Epidermal melanocyte (primary cell): Measurements from ENCODE around the gene MMP20.

ENCODE experiments used
- DNase-seq: peaks from one replicate; pipeline ENCODE4 v3.0.0; 2011; ENCODE audit warnings: low spot score; ENCODE audit not compliant: insufficient read length

Gene MMP20

GRCh38 chr11:102592634-102593581 lies 32.2 kb downstream of the MMP20 start:
- DNase-seq, result no peak

- DNase-seq, result no peak
Observed at GRCh38 chr11:102592131-102592530, 33.0 kb downstream of the MMP20 start.

DNA sequence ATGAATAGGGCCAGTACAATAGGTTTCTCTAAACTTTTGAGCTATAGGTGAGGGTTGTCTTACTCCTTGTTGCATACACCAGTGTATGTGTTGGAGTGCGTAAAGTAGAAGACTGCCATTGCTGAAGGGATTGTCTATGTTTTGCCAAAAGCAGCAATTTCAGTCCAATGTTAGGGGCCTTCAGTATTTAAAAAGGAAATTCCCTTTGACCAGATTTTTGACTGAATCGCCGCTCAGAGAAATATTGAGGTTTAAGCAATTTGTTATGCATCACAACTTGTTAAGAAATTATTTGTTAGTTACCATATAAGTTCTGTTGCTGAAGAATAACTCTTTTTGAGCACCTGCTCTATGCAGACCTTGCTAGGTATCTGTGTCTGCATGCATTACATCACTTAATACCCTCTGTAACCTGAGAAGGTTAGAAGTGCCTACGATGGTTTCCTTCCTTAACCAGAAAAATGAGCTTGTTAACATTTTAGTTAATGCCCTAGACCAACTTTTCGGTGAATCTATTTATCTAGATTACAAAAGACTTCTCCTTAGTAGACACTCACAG lies 33.9 kb downstream of the MMP20 start:
- DNase-seq, result no peak

DNA sequence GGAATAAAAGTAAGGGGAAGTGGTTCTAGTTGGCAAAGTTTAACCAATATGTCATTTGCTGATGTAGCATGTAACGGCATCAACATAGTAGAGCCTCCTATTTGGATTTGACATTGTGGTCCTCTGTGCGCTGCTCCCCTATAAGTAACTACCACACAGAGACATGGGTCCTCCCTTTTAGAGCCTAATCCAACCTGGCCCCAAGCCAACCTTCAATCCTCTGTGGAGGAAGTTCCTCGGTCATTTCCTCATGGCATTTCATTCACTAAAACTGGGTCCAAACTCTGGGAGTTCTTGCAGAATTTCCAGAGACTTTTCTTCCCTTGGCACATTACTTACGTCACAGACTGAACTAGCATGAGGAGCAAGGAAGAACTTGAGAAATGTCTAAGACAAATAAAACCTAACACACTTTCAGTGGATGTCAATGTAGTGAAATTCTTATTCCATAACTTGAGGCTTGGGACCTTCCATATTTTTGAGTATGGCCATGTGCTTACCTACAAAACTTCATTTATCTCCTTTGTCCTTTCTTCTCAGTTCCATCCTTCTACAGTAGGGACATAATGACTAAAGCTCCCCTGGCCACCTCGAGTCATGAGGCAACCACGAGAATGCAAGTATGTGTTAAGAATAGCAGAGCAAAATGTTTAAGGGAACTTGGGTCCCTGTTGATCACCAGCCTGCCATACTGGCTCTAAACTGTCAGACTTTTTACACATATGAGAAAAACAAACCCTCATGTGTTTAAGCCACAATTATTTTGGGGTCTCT lies 34.7 kb downstream of the MMP20 start:
- DNase-seq, result no peak

GRCh38 chr11:102589047-102589459 lies 36.1 kb downstream of the MMP20 start:
- DNase-seq, result no peak

- DNase-seq, result no peak
Observed at GRCh38 chr11:102587722-102588121, 37.4 kb downstream of the MMP20 start.

DNA sequence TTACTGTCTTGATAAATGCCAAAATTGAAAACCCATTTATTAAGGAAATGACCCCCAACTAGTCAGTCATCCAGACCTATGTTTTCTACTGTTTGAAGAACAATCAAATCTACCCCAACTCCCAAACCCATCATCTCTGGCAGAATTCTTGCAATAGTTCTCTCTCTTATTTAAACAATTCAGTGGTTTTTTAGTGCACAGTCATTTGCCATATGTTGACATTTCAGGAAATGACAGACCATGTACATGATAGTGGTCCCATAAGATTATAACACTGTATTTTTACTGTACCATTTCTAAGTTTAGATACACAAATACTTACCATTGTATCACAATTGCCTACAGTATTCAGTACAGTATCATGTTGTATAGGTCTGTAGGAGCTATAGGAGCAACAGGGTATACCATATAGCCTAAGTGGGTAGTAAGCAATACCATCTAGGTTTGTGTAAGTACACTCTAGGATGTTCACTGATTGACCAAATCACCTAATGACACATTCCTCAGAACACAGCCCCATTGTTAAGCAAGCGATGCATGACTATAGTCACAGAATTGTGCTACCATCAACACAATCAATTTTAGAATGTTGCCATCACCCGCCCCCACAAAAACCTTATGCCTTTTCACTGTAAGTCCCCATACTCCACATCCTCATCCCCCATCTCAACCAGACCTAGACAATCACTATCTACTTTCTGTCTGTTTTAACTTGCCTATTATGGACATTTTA lies 41.8 kb downstream of the MMP20 start:
- no peak for DNase-seq

- no peak for DNase-seq
Observed at GRCh38 chr11:102582140-102582539, 43.0 kb downstream of the MMP20 start.

DNA sequence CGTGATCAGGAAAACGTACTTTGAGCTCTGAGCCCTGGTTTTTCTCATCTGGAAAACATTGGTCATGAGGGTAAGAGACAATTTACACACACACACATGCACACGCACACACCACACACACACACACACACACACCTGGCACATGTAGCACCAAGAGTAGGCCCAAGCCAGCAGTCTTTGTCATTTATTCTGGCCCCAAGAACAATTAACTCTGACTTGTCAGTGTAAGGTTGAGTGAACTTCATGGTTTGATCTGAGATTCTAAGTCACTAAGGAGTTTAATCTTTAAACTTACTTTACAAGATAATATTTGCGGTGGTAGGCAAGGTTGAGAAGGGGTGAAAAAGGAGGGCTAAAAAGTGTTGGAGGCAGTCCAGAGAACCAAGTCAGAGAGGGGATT lies 44.1 kb downstream of the MMP20 start:
- DNase-seq, result no peak

- DNase-seq, result no peak
Observed at GRCh38 chr11:102580185-102580951, 44.8 kb downstream of the MMP20 start.

- no peak for DNase-seq
Observed at GRCh38 chr11:102577723-102578122, 47.4 kb downstream of the MMP20 start.

GRCh38 chr11:102577182-102577581 lies 48.0 kb downstream of the MMP20 start:
- no peak for DNase-seq

GRCh38 chr11:102576350-102576749 lies 48.8 kb downstream of the MMP20 start:
- no peak for DNase-seq

- peak; percentile 31 for DNase-seq
Observed at GRCh38 chr11:102575012-102575411, 50.1 kb downstream of the MMP20 start.

- no peak for DNase-seq
Observed at GRCh38 chr11:102573851-102574250, 51.3 kb downstream of the MMP20 start.

DNA sequence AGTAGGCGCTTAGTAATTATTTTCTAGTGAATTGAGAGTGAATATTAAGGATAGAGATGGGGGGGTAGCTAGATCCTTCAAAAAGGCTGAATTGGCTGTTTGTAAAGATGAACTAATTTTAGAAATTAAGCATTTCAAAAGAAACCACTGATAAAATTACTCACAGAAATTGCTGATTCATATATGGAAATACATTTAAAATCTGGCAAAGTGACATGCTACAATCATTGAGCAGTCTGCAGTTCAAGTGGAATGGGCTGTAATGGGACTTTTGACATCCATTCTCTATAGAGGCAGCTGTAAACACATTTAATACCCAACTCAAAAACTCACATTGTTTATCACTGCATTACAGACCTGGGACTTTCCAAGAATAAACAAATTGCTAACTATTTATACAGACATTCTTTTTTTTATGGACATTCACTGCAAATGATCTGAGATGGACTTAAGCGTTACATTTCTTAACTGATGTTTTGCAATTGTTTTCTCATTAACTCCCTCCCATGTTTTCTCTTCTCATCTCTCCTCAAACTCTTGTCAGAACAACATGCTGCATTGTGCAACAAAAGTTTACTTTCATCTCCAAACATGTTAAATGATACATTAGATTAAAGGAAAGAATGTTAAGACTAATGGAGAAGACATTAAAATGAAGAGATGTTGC lies 52.4 kb downstream of the MMP20 start:
- DNase-seq, result no peak

DNA sequence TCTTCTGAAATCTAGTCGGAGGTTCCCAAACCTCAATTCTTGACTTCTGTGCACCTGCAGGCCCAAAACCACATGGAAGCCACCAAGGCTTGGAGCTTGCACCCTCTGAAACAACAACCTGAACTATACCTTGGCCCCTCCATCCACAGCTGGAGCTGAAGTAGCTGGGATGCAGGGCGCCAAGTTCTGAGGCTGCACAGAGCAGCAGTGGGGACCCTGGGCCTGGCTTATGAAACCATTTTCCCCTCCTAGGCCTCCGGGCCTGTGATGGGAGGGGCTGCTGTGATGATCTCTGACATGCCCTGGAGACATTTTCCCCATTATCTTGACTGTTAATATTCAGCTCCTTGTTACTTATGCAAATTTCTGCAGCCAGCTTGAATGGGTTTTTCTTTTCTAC lies 56.3 kb downstream of the MMP20 start:
- DNase-seq, result no peak

- DNase-seq, result no peak
Observed at GRCh38 chr11:102566112-102566511, 59.0 kb downstream of the MMP20 start.

GRCh38 chr11:102564110-102564509 lies 61.0 kb downstream of the MMP20 start:
- DNase-seq, result no peak

GRCh38 chr11:102561636-102562035 lies 63.5 kb downstream of the MMP20 start:
- no peak for DNase-seq
